ENCODE results near the gene ATP12A.
A peak's percentile ranks its signal among the peaks of the same experiment; 100 is the strongest.

Gene ATP12A

GRCh38 chr13:24663089-24663395 is 17.2 kb upstream of the ATP12A start:
- DNase-seq (ENCODE audit: low read depth), result no peak

GRCh38 chr13:24663586-24663985 is 16.6 kb upstream of the ATP12A start:
- no peak for DNase-seq (ENCODE audit: low read depth)

- DNase-seq (ENCODE audit: low read depth), result peak; percentile 46
These were observed 15.3 kb upstream of the ATP12A start for GRCh38 chr13:24664726-24665409.

GRCh38 chr13:24668511-24668910 is 11.7 kb upstream of the ATP12A start:
- DNase-seq (ENCODE audit: low read depth), result no peak

GRCh38 chr13:24668955-24669582 is 11.1 kb upstream of the ATP12A start:
- DNase-seq (ENCODE audit: low read depth), result no peak

- DNase-seq (ENCODE audit: low read depth), result no peak
These were observed 10.0 kb upstream of the ATP12A start for GRCh38 chr13:24670174-24670573.

- no peak for DNase-seq (ENCODE audit: low read depth)
These were observed 9.2 kb upstream of the ATP12A start for GRCh38 chr13:24670961-24671381.

- peak; percentile 93 for DNase-seq (ENCODE audit: low read depth)
These were observed 8.7 kb upstream of the ATP12A start for GRCh38 chr13:24671386-24672113.

- DNase-seq (ENCODE audit: low read depth), result no peak
These were observed 7.8 kb upstream of the ATP12A start for GRCh38 chr13:24672141-24673132.

GRCh38 chr13:24675806-24676570 is 4.2 kb upstream of the ATP12A start:
- DNase-seq (ENCODE audit: low read depth), result no peak

- no peak for DNase-seq (ENCODE audit: low read depth)
These were observed 2.1 kb upstream of the ATP12A start for GRCh38 chr13:24678151-24678550.

- no peak for DNase-seq (ENCODE audit: low read depth)
These were observed 522 bp upstream of the ATP12A start for GRCh38 chr13:24679686-24680085.

GRCh38 chr13:24680921-24681604 is 855 bp downstream of the ATP12A start:
- DNase-seq (ENCODE audit: low read depth), result no peak

- no peak for DNase-seq (ENCODE audit: low read depth)
These were observed 1.7 kb downstream of the ATP12A start for GRCh38 chr13:24681930-24682329.

GRCh38 chr13:24682353-24682752 is 2.1 kb downstream of the ATP12A start:
- no peak for DNase-seq (ENCODE audit: low read depth)

- DNase-seq (ENCODE audit: low read depth), result no peak
These were observed 3.1 kb downstream of the ATP12A start for GRCh38 chr13:24683351-24683750.

- DNase-seq (ENCODE audit: low read depth), result no peak
These were observed 3.8 kb downstream of the ATP12A start for GRCh38 chr13:24683838-24684599.

GRCh38 chr13:24684600-24684998 is 4.4 kb downstream of the ATP12A start:
- DNase-seq (ENCODE audit: low read depth), result no peak

- no peak for DNase-seq (ENCODE audit: low read depth)
These were observed 5.1 kb downstream of the ATP12A start for GRCh38 chr13:24685314-24685713.

- no peak for DNase-seq (ENCODE audit: low read depth)
These were observed 7.4 kb downstream of the ATP12A start for GRCh38 chr13:24687611-24688010.

Data from amniotic epithelial cell (primary cell).